Stomach (tissue), 9 donors: ENCODE data around the gene ELP4. TPM values are rescaled to one million over a fixed set of nuclear protein-coding genes. Genes with fewer than 3 reads are reported as not detected.

Experiments
- DNase-seq, 2 donors: peaks; one replicate each; pipeline versions ENCODE4 v3.0.0 to v3.0.0-alpha.2; 2013 to 2019
- H3K27ac ChIP-seq, 5 donors: fragments of 200-600 bp in 4 of 5; sonication (generic) in 4 of 5; one replicate each; pipeline ENCODE4 v1.5.1; 2013 to 2019; ENCODE audit warnings: mild to moderate bottlenecking in 1 of 5, moderate library complexity in 1 of 5
- H3K27me3 ChIP-seq, 3 donors: fragments of 200-600 bp; sonication (generic); one replicate each; pipeline ENCODE4 v1.5.1; 2017 to 2019; ENCODE audit warnings: mixed run types in 1 of 3
- H3K36me3 ChIP-seq, 4 donors: fragments of 200-600 bp; sonication (generic); 1 replicate in 3 of 4; 2 replicates in 1 of 4; pipeline ENCODE4 v1.5.1; 2016 to 2019
- H3K4me1 ChIP-seq, 4 donors: fragments of 200-600 bp; sonication (generic); one replicate each; pipeline ENCODE4 v1.5.1; 2016 to 2019
- H3K4me3 ChIP-seq, 4 donors: fragments of 200-600 bp; sonication (generic) in 3 of 4; one replicate each; pipeline ENCODE4 v1.5.1; 2016 to 2019; ENCODE audit warnings: mild to moderate bottlenecking in 1 of 4
- H3K9me3 ChIP-seq, 4 donors: fragments of 200-600 bp; sonication (generic); one replicate each; pipeline ENCODE4 v1.5.1; 2016 to 2019
- EP300 ChIP-seq: sonication (generic); formaldehyde crosslinking; IDR thresholded peaks from one replicate; pipeline ENCODE4 v1.6.1; 2017; ENCODE audit warnings: antibody characterized with exemption
- POLR2A ChIP-seq, 4 donors: fragments of 450-650 bp; IDR thresholded peaks; one replicate each; pipeline ENCODE4 v1.6.1; 2016; ENCODE audit warnings: antibody characterized with exemption in 4 of 4, control low read depth in 2 of 4, mild to moderate bottlenecking in 1 of 4, moderate library complexity in 1 of 4
- POLR2AphosphoS5 ChIP-seq, 3 donors: sonication (generic); formaldehyde crosslinking; IDR thresholded peaks; one replicate each; pipeline ENCODE4 v1.6.1; 2016; ENCODE audit warnings: antibody characterized with exemption in 3 of 3
- WGBS, 5 donors: extraction: QIAGEN DNeasy Blood & Tissue Kit in 3 of 5; methylation state at CpG; one replicate each; pipeline versions ENCODE4 v1.1.5 to v1.1.7; 2013 to 2018; 5-methylcytosine and 5-hydroxymethylcytosine counted together
- intact Hi-C: fragments of 100-400 bp; cut with DNase I; formaldehyde crosslinking; loops from one replicate; pipeline ENCODE4 v1.15.1; 2023; ENCODE audit warnings: low total_unique reads
- polyA plus RNA-seq, 3 donors: library from polyadenylated mRNA; stranded (reverse); fragments of 200-250 nt; gene quantifications; one replicate each; pipeline ENCODE4 v1.2.3, GENCODE V29; 2013
- total RNA-seq, 5 donors: library from RNA; depleted of rRNA; stranded (reverse); fragments of >200 nt; gene quantifications; one replicate each; pipeline versions ENCODE4 v1.1.0 to v1.2.3, GENCODE V29; 2014 to 2016
- TF ChIP-seq, protein P1 (sequence below), 7 experiments: fragments of 450-650 bp in 4 of 7; fragments of 200-600 bp in 3 of 7; sonication (generic) in 3 of 7; IDR thresholded peaks; one replicate each; pipeline ENCODE4 v1.5.1; 2016 to 2019; ENCODE audit warnings: antibody characterized with exemption in 7 of 7, control low read depth in 2 of 7, mild to moderate bottlenecking in 1 of 7
- donor health status: healthy with polysubstance abuse.
- donor health status: Bipolar disorder and iron deficiency.
- donor health status: healthy.

The ELP4 gene
- total and polyA plus RNA-seq, 8 donors = 8.3 to 70.0 (median 20.9) TPM

GRCh38 chr11:31676280-31676982, 166.9 kb downstream of the ELP4 start:
- intact Hi-C loops = no loop called here

DNA sequence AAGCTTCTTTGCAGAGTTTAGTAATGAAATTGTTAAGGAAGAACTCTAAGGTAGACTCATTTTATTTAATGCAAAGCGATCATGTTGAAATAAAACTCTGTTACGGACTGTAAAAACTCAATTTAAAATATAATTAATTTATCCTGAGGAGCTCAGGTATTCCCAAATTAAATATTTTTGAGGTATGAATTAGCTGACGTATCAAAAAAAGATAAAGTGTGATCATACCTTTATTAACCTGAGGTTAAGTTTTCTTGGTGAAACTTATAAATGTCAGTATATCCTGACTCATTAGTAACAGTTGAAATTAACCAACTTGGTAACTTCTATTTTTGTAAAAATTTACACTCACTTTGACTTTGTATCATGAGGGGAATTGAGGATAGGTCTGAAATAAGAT, 171.2 kb downstream of the ELP4 start:
- no peaks in the 10 kb centered on the region for H3K36me3 ChIP-seq
- peaks cover 0 to 9% (median 0%) of the 10 kb centered on the region in 4 donors for H3K9me3 ChIP-seq
- 95 to 98% (median 96%) methylated on average over 3 of the region's 3 CpGs for WGBS, 5 donors
- TF ChIP-seq EP300 (no peak), POLR2A (IDR thresholded peaks at IDR 0.05) (no peak), POLR2AphosphoS5 (IDR thresholded peaks at IDR 0.05) (no peak)
- TF ChIP-seq, protein P1, sequence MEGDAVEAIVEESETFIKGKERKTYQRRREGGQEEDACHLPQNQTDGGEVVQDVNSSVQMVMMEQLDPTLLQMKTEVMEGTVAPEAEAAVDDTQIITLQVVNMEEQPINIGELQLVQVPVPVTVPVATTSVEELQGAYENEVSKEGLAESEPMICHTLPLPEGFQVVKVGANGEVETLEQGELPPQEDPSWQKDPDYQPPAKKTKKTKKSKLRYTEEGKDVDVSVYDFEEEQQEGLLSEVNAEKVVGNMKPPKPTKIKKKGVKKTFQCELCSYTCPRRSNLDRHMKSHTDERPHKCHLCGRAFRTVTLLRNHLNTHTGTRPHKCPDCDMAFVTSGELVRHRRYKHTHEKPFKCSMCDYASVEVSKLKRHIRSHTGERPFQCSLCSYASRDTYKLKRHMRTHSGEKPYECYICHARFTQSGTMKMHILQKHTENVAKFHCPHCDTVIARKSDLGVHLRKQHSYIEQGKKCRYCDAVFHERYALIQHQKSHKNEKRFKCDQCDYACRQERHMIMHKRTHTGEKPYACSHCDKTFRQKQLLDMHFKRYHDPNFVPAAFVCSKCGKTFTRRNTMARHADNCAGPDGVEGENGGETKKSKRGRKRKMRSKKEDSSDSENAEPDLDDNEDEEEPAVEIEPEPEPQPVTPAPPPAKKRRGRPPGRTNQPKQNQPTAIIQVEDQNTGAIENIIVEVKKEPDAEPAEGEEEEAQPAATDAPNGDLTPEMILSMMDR (IDR thresholded peaks at IDR 0.05) = no peak
- H3K4me3 ChIP-seq = no peak overlapping the region
- no peak for DNase-seq
- peaks cover 0 to 3% (median 0%) of the 10 kb centered on the region in 4 donors for H3K4me1 ChIP-seq
- intact Hi-C loops = no loop called here
- H3K27me3 ChIP-seq = no peaks in the 10 kb centered on the region
- no peak overlapping the region for H3K27ac ChIP-seq

More at GRCh38 chr11:31676280-31676982, 166.9 kb downstream of the ELP4 start:
- no peaks in the 10 kb centered on the region for H3K27me3 ChIP-seq
- H3K27ac ChIP-seq = no peak overlapping the region
- no peaks in the 10 kb centered on the region for H3K4me1 ChIP-seq
- H3K4me3 ChIP-seq = no peak overlapping the region
- 90 to 98% (median 96%) methylated on average over 1 of the region's 1 CpG for WGBS, 5 donors
- peaks cover 0 to 9% (median 0%) of the 10 kb centered on the region in 4 donors for H3K9me3 ChIP-seq
- H3K36me3 ChIP-seq = no peaks in the 10 kb centered on the region
- no peak for DNase-seq
- TF ChIP-seq POLR2AphosphoS5 (IDR thresholded peaks at IDR 0.05) (no peak), POLR2A (IDR thresholded peaks at IDR 0.05) (no peak), EP300 (no peak)
- TF ChIP-seq, protein P1 (IDR thresholded peaks at IDR 0.05) = no peak

DNA sequence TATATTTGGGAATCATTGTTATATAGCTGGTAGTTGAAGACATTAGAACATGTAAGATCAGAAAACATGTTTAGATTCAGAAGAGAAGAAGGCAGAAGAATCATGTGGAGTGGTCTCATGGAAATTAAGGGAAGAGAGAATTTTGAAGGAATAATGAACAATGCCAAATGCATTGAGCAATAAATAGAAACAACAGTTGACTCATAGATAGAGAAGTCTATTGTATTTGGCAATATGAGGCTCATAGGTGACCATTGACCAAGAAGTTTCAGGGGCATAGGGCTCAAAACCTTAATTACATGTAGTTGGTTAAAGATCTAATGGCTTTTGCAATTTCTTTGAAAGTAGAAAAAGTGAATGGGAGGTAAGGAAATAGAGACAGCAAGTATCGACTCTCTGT, 177.7 kb downstream of the ELP4 start:
- TF ChIP-seq POLR2AphosphoS5 (IDR thresholded peaks at IDR 0.05) (no peak), POLR2A (IDR thresholded peaks at IDR 0.05) (no peak), EP300 (no peak)
- TF ChIP-seq, protein P1 (IDR thresholded peaks at IDR 0.05) = no peak
- Histone ChIP-seq H3K27me3 (no peaks in the 10 kb centered on the region), H3K36me3 (no peaks in the 10 kb centered on the region), H3K9me3 (no peaks in the 10 kb centered on the region), H3K4me3 (no peak overlapping the region), H3K4me1 (peaks cover 0 to 3% (median 0%) of the 10 kb centered on the region in 4 donors), H3K27ac (no peak overlapping the region)
- WGBS, 5 donors = 94 to 98% (median 97%) methylated on average over 1 of the region's 1 CpG
- intact Hi-C loops = no loop called here
- no peak for DNase-seq

GRCh38 chr11:31687861-31688260, 178.3 kb downstream of the ELP4 start:
- intact Hi-C loops = no loop called here
- Histone ChIP-seq H3K27ac (no peak overlapping the region), H3K36me3 (no peaks in the 10 kb centered on the region), H3K9me3 (no peaks in the 10 kb centered on the region), H3K4me3 (no peak overlapping the region), H3K27me3 (no peaks in the 10 kb centered on the region), H3K4me1 (peaks cover 0 to 3% (median 0%) of the 10 kb centered on the region in 4 donors)
- 88 to 95% (median 89%) methylated on average over 4 of the region's 4 CpGs for WGBS, 5 donors
- no peak for DNase-seq
- TF ChIP-seq, protein P1 (IDR thresholded peaks at IDR 0.05) = no peak
- no peak for TF ChIP-seq POLR2AphosphoS5 (IDR thresholded peaks at IDR 0.05)
- TF ChIP-seq POLR2A (IDR thresholded peaks at IDR 0.05) = no peak
- TF ChIP-seq EP300 = no peak
